GM13976 (cell line): ENCODE measurements around the gene FAM200A.
"Not testable (repeated sequence)": the region's sequence is repeated elsewhere in the genome, so short reads cannot be mapped to it uniquely, and the experiment has no call there.

Experiments
- DNase-seq: peaks from one replicate; pipeline ENCODE4 v3.0.0; 2012; ENCODE audit warnings: low spot score
- in situ Hi-C: fragments of 300-500 bp; cut with MboI; formaldehyde crosslinking; loops from one replicate; pipeline ENCODE4 v1.12.0; 2022; ENCODE audit warnings: low sequenced_read_pairs, mixed read lengths, inconsistent platforms; ENCODE audit not compliant: unreplicated experiment
- TF ChIP-seq, protein P1 (sequence below): IDR thresholded peaks from 2 replicates; pipeline ENCODE4 v1.5.1; 2012; ENCODE audit warnings: borderline replicate concordance, mild to moderate bottlenecking; ENCODE audit not compliant: insufficient read depth; ENCODE audit errors: extremely low read depth, missing control alignments, control extremely low read depth

FAM200A gene

GRCh38 chr7:99558306-99559174 lies 6.6 kb upstream of the FAM200A start, which contains the start of gene ZNF655:
ZNF655 (plus strand) TSS chr7:99558642; CDS start chr7:99560560, 1,918 bp downstream.
- in situ Hi-C loops, result no loop called here
- peak; percentile 97 for DNase-seq
- TF ChIP-seq, protein P1, sequence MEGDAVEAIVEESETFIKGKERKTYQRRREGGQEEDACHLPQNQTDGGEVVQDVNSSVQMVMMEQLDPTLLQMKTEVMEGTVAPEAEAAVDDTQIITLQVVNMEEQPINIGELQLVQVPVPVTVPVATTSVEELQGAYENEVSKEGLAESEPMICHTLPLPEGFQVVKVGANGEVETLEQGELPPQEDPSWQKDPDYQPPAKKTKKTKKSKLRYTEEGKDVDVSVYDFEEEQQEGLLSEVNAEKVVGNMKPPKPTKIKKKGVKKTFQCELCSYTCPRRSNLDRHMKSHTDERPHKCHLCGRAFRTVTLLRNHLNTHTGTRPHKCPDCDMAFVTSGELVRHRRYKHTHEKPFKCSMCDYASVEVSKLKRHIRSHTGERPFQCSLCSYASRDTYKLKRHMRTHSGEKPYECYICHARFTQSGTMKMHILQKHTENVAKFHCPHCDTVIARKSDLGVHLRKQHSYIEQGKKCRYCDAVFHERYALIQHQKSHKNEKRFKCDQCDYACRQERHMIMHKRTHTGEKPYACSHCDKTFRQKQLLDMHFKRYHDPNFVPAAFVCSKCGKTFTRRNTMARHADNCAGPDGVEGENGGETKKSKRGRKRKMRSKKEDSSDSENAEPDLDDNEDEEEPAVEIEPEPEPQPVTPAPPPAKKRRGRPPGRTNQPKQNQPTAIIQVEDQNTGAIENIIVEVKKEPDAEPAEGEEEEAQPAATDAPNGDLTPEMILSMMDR, result no peak

- in situ Hi-C loops, result no loop called here
- DNase-seq, result no peak
Measured at GRCh38 chr7:99557940-99558305, 6.0 kb upstream of the FAM200A start.

GRCh38 chr7:99557196-99557607 lies 5.3 kb upstream of the FAM200A start:
- DNase-seq, result no peak
- in situ Hi-C loops, result no loop called here
- TF ChIP-seq, protein P1, result no peak

More at GRCh38 chr7:99557940-99558305, 6.0 kb upstream of the FAM200A start:
- TF ChIP-seq, protein P1, result no peak

GRCh38 chr7:99554939-99555338 lies 3.0 kb upstream of the FAM200A start:
- in situ Hi-C loops, result no loop called here
- no peak for DNase-seq
- TF ChIP-seq, protein P1, result no peak

DNA sequence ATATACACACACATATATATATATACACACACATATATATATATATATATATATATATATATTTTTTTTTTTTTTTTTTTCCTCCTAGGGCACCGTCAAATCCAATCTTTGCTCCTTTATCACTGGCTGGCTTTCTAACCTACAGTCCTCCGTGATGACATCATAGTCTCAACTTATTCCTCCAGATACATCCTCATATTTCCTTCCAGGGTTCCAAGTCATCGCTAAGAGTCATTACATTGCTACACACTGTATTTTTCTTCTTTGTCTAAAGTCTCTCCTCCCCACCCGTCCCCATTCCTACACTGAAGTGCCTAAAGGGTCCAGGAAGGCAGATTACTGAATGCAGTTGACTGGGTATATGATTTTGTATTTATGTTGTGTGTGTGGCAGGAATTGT lies 1.1 kb upstream of the FAM200A start:
- in situ Hi-C loops, result no loop called here
- TF ChIP-seq, protein P1, result no peak
- DNase-seq, result no peak

GRCh38 chr7:99551334-99551733 lies 580 bp downstream of the FAM200A start:
- TF ChIP-seq, protein P1, result no peak
- in situ Hi-C loops, result no loop called here
- no peak for DNase-seq

GRCh38 chr7:99549545-99549944 lies 2.4 kb downstream of the FAM200A start:
- in situ Hi-C loops, DNase-seq: not testable (repeated sequence)

GRCh38 chr7:99545308-99545707 lies 6.6 kb downstream of the FAM200A start:
- in situ Hi-C loops, DNase-seq: not testable (repeated sequence)
